Loucy (cell line): Measurements from ENCODE around the gene TMEM59.

Experiments
- H2AFZ ChIP-seq: fragments of 200-600 bp; sonication (generic); 2 replicates; pipeline ENCODE4 v1.6.0; 2016; ENCODE audit warnings: antibody characterized with exemption, mild to moderate bottlenecking, low read length, moderate library complexity
- H3F3A ChIP-seq: fragments of 200-600 bp; 2 replicates; pipeline ENCODE4 v1.6.0; 2016; ENCODE audit warnings: antibody characterized with exemption, low read depth, mild to moderate bottlenecking
- H3K27me3 ChIP-seq: fragments of 200-600 bp; sonication (generic); 2 replicates; pipeline ENCODE4 v1.6.1; 2014; ENCODE audit warnings: low read length, mild to moderate bottlenecking; ENCODE audit not compliant: insufficient read depth, poor library complexity, severe bottlenecking
- H3K36me3 ChIP-seq: fragments of 200-600 bp; sonication (generic); 2 replicates; pipeline ENCODE4 v1.6.1; 2016; ENCODE audit warnings: low read length; ENCODE audit not compliant: insufficient read depth
- H3K4me1 ChIP-seq: fragments of 200-600 bp; sonication (generic); 2 replicates; pipeline ENCODE4 v1.5.1; 2014; ENCODE audit warnings: low read length, mild to moderate bottlenecking; ENCODE audit not compliant: insufficient read depth, poor library complexity, severe bottlenecking
- H3K4me2 ChIP-seq: fragments of 200-600 bp; sonication (generic); 2 replicates; pipeline ENCODE4 v1.6.0; 2014; ENCODE audit warnings: antibody characterized with exemption, low read length, low read depth, mild to moderate bottlenecking; ENCODE audit not compliant: poor library complexity, severe bottlenecking
- H3K4me3 ChIP-seq: fragments of 200-600 bp; sonication (generic); 2 replicates; pipeline ENCODE4 v1.5.1; 2014; ENCODE audit warnings: low read length, mild to moderate bottlenecking, mixed read lengths; ENCODE audit not compliant: poor library complexity, severe bottlenecking
- H3K79me2 ChIP-seq: fragments of 200-600 bp; sonication (generic); 2 replicates; pipeline ENCODE4 v1.6.1; 2014; ENCODE audit warnings: low read length; ENCODE audit not compliant: insufficient read depth
- H3K9ac ChIP-seq: fragments of 200-600 bp; sonication (generic); 2 replicates; pipeline ENCODE4 v1.6.0; 2014; ENCODE audit warnings: mild to moderate bottlenecking, low read depth, low read length, moderate library complexity; ENCODE audit not compliant: poor library complexity, severe bottlenecking
- H3K9me2 ChIP-seq: fragments of 200-600 bp; sonication (generic); replicated peaks from 2 replicates; pipeline ENCODE4 v1.6.1; 2016; ENCODE audit warnings: low read depth, low read length, mixed read lengths
- H3K9me3 ChIP-seq: fragments of 200-600 bp; sonication (generic); 2 replicates; pipeline ENCODE4 v1.6.1; 2014; ENCODE audit warnings: mild to moderate bottlenecking, antibody characterized with exemption, low read length, low read depth; ENCODE audit not compliant: insufficient read depth
- H4K20me1 ChIP-seq: fragments of 200-600 bp; sonication (generic); 2 replicates; pipeline ENCODE4 v1.6.0; 2014; ENCODE audit warnings: antibody characterized with exemption, low read length, mild to moderate bottlenecking; ENCODE audit not compliant: insufficient read depth, poor library complexity, severe bottlenecking
- EZH2phosphoT487 ChIP-seq: fragments of 200-600 bp; IDR thresholded peaks from 2 replicates; pipeline ENCODE4 v1.6.1; 2018; ENCODE audit warnings: antibody characterized with exemption, mild to moderate bottlenecking, moderate library complexity, borderline replicate concordance
- TF ChIP-seq, protein P1 (sequence below): fragments of 200-600 bp; sonication (generic); conservative IDR thresholded peaks from 2 replicates; pipeline ENCODE4 v1.5.1; 2014; ENCODE audit warnings: mild to moderate bottlenecking, antibody characterized with exemption, low read length

Gene TMEM59

DNA sequence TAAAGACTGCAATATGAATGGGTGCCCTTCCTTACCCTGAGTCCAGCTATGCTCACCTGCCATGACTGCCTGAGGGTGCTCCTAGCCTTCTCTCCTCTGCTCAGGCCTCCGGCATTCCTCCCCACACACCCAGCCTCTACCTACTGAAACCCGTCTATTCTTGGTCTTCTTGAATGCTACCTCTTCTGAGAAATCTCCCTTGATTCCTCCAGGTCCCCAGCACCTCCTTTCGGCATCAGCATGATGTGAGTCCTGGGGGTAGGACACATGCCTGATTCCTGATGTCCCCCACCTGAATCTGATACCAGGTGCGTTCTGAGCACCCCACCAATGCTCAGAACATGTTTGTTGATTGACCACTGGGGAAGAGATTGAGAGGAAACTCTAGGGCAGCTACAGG, 43.6 kb downstream of the TMEM59 start:
- Histone ChIP-seq H3K36me3 (no peaks in the 10 kb centered on the region), H3K27me3 (no peaks in the 10 kb centered on the region), H3K9me3 (no peaks in the 10 kb centered on the region), H3F3A (no peaks in the 10 kb centered on the region), H3K4me2 (no peak overlapping the region), H3K9me2 (no peaks in the 10 kb centered on the region), H3K9ac (no peak overlapping the region), H3K4me1 (no peaks in the 10 kb centered on the region), H4K20me1 (no peaks in the 10 kb centered on the region), H3K4me3 (no peak overlapping the region), H3K79me2 (no peaks in the 10 kb centered on the region), H2AFZ (no peak overlapping the region)
- TF ChIP-seq, protein P1, sequence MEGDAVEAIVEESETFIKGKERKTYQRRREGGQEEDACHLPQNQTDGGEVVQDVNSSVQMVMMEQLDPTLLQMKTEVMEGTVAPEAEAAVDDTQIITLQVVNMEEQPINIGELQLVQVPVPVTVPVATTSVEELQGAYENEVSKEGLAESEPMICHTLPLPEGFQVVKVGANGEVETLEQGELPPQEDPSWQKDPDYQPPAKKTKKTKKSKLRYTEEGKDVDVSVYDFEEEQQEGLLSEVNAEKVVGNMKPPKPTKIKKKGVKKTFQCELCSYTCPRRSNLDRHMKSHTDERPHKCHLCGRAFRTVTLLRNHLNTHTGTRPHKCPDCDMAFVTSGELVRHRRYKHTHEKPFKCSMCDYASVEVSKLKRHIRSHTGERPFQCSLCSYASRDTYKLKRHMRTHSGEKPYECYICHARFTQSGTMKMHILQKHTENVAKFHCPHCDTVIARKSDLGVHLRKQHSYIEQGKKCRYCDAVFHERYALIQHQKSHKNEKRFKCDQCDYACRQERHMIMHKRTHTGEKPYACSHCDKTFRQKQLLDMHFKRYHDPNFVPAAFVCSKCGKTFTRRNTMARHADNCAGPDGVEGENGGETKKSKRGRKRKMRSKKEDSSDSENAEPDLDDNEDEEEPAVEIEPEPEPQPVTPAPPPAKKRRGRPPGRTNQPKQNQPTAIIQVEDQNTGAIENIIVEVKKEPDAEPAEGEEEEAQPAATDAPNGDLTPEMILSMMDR, result no peak
- TF ChIP-seq EZH2phosphoT487, result no peak

DNA sequence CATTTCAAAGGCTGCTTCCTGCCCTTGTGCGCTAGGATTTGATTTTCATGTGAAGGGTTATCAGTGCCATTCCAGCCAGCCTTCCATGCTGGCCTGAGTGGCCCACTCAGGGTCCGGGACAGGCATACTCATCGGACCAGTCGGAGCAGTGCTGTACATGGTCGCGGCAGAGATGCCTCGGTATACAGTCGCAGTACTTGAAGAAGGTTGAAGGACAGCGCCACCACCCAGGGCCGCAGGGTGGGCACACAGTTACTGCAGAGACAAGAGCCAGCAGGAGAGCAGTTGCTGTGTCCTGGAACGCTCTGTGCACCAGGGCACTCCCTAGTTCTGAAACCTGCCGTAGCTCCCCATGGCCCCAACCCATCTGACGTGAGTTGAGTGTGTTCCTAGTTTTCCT, 44.1 kb downstream of the TMEM59 start:
- H4K20me1 ChIP-seq, result no peaks in the 10 kb centered on the region
- H3K4me1 ChIP-seq, result no peaks in the 10 kb centered on the region
- no peaks in the 10 kb centered on the region for H3K9me3 ChIP-seq
- no peaks in the 10 kb centered on the region for H3K27me3 ChIP-seq
- no peak overlapping the region for H3K4me2 ChIP-seq
- H2AFZ ChIP-seq, result no peak overlapping the region
- H3K9me2 ChIP-seq, result no peaks in the 10 kb centered on the region
- H3K36me3 ChIP-seq, result no peaks in the 10 kb centered on the region
- no peak overlapping the region for H3K4me3 ChIP-seq
- H3K79me2 ChIP-seq, result no peaks in the 10 kb centered on the region
- H3F3A ChIP-seq, result no peaks in the 10 kb centered on the region
- no peak overlapping the region for H3K9ac ChIP-seq
- TF ChIP-seq, protein P1, result no peak
- TF ChIP-seq EZH2phosphoT487, result no peak

DNA sequence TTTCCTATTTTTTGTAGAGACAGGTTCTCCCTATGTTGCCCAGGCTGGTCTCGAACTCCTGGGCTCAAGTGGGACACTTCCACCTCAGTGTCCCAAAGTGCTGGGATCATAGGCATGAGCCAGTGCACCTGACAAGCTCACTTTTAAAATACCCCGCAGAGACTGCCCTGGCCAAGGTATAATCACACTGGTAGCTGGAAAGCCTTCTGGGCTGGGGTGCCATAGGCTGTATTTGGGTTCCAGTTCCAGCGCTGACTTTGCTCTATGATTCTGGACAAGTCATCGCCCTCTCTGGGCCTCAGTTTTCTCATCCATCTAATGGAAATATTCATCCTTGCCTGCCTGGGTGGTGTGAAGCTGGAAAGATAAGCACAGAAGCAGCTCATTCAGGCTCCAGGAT, 45.4 kb downstream of the TMEM59 start:
- Histone ChIP-seq H3F3A (no peaks in the 10 kb centered on the region), H3K9me2 (no peaks in the 10 kb centered on the region)
- TF ChIP-seq EZH2phosphoT487, result no peak
- TF ChIP-seq, protein P1, result no peak

More for the DNA sequence above, 45.4 kb downstream of the TMEM59 start:
- Histone ChIP-seq H3K9me3 (no peaks in the 10 kb centered on the region), H3K27me3 (no peaks in the 10 kb centered on the region), H3K4me2 (no peak overlapping the region), H3K79me2 (no peaks in the 10 kb centered on the region), H2AFZ (no peak overlapping the region), H4K20me1 (no peaks in the 10 kb centered on the region), H3K4me1 (no peaks in the 10 kb centered on the region), H3K4me3 (no peak overlapping the region), H3K9ac (no peak overlapping the region), H3K36me3 (no peaks in the 10 kb centered on the region)
